MM.1S (cell line): ENCODE measurements around the gene VWA5A.

Experiments used
- DNase-seq: peaks from one replicate; pipeline ENCODE4 v3.0.0-alpha.2; 2015
- H2AFZ ChIP-seq: fragments of 300-600 bp; sonication (generic); 2 replicates; pipeline ENCODE4 v1.6.0; 2016; ENCODE audit warnings: antibody characterized with exemption, low read length
- H3F3A ChIP-seq: fragments of 300-600 bp; sonication (generic); 2 replicates; pipeline ENCODE4 v1.6.1; 2016; ENCODE audit warnings: mild to moderate bottlenecking, antibody characterized with exemption, low read length, moderate library complexity, mixed read lengths; ENCODE audit not compliant: insufficient read depth
- H3K27ac ChIP-seq: fragments of 300-600 bp; sonication (generic); 2 replicates; pipeline ENCODE4 v1.5.1; 2016; ENCODE audit warnings: mild to moderate bottlenecking, low read length
- H3K27me3 ChIP-seq: fragments of 300-600 bp; sonication (generic); replicated peaks from 2 replicates; pipeline ENCODE4 v1.6.0; 2016; ENCODE audit warnings: low read length; ENCODE audit not compliant: insufficient read depth
- H3K36me3 ChIP-seq: fragments of 300-600 bp; sonication (generic); replicated peaks from 2 replicates; pipeline ENCODE4 v1.6.1; 2016; ENCODE audit warnings: mild to moderate bottlenecking, low read length, mixed read lengths; ENCODE audit not compliant: insufficient read depth
- H3K4me1 ChIP-seq: fragments of 300-600 bp; sonication (generic); 2 replicates; pipeline ENCODE4 v1.6.1; 2016; ENCODE audit warnings: low read length, mixed read lengths
- H3K4me2 ChIP-seq: fragments of 300-600 bp; sonication (generic); 2 replicates; pipeline ENCODE4 v1.6.0; 2016; ENCODE audit warnings: low read depth, low read length
- H3K4me3 ChIP-seq: fragments of 300-600 bp; sonication (generic); 2 replicates; pipeline ENCODE4 v1.5.1; 2016; ENCODE audit warnings: low read length, mixed read lengths
- H3K79me2 ChIP-seq: fragments of 300-600 bp; sonication (generic); 2 replicates; pipeline ENCODE4 v1.6.1; 2016; ENCODE audit warnings: mixed run types, low read length, mixed read lengths
- H3K9ac ChIP-seq: fragments of 300-600 bp; sonication (generic); 2 replicates; pipeline ENCODE4 v1.6.1; 2016; ENCODE audit warnings: low read length, mixed read lengths
- H3K9me2 ChIP-seq: fragments of 300-600 bp; sonication (generic); replicated peaks from 2 replicates; pipeline ENCODE4 v1.6.1; 2016; ENCODE audit warnings: mild to moderate bottlenecking, low read length, mixed read lengths; ENCODE audit not compliant: insufficient read depth
- H3K9me3 ChIP-seq: fragments of 300-600 bp; sonication (generic); replicated peaks from 2 replicates; pipeline ENCODE4 v1.6.1; 2016; ENCODE audit warnings: mild to moderate bottlenecking, low read length, mixed read lengths; ENCODE audit not compliant: insufficient read depth
- H4K20me1 ChIP-seq: fragments of 300-600 bp; sonication (generic); 2 replicates; pipeline ENCODE4 v1.6.1; 2016; ENCODE audit warnings: mild to moderate bottlenecking, low read length, moderate library complexity, mixed read lengths; ENCODE audit not compliant: insufficient read depth
- CTCF ChIP-seq: fragments of 300-600 bp; sonication (generic); IDR thresholded peaks from 2 replicates; pipeline ENCODE4 v1.5.1; 2016; ENCODE audit warnings: antibody characterized with exemption, low read length, mixed read lengths
- EZH2 ChIP-seq: fragments of 300-600 bp; sonication (generic); optimal IDR thresholded peaks from 2 replicates; pipeline ENCODE3; 2017; ENCODE audit warnings: low read depth, mild to moderate bottlenecking, antibody characterized with exemption, low read length, mixed read lengths
- EZH2phosphoT487 ChIP-seq: fragments of 300-600 bp; sonication (generic); IDR thresholded peaks from 2 replicates; pipeline ENCODE4 v1.6.1; 2018; ENCODE audit warnings: antibody characterized with exemption, low read length

The VWA5A gene

GRCh38 chr11:124193221-124194010, 78.2 kb downstream of the VWA5A start:
- no peak overlapping the region for H2AFZ ChIP-seq
- no peak for DNase-seq
- no peaks in the 10 kb centered on the region for H3K27me3 ChIP-seq
- H3K9ac ChIP-seq = no peak overlapping the region
- no peak overlapping the region for H3K4me3 ChIP-seq
- H4K20me1 ChIP-seq = no peaks in the 10 kb centered on the region
- H3F3A ChIP-seq = no peaks in the 10 kb centered on the region
- H3K9me3 ChIP-seq = no peaks in the 10 kb centered on the region
- H3K4me1 ChIP-seq = no peaks in the 10 kb centered on the region
- TF ChIP-seq EZH2phosphoT487 (no peak), CTCF (no peak), EZH2 (no peak)
- no peaks in the 10 kb centered on the region for H3K79me2 ChIP-seq
- no peaks in the 10 kb centered on the region for H3K9me2 ChIP-seq
- no peak overlapping the region for H3K27ac ChIP-seq
- no peaks in the 10 kb centered on the region for H3K36me3 ChIP-seq
- no peak overlapping the region for H3K4me2 ChIP-seq

GRCh38 chr11:124194293-124195188, 79.3 kb downstream of the VWA5A start:
- Histone ChIP-seq H3K4me3 (no peak overlapping the region), H2AFZ (no peak overlapping the region), H4K20me1 (no peaks in the 10 kb centered on the region), H3F3A (no peaks in the 10 kb centered on the region), H3K9me2 (no peaks in the 10 kb centered on the region), H3K4me1 (no peaks in the 10 kb centered on the region), H3K36me3 (no peaks in the 10 kb centered on the region), H3K79me2 (no peaks in the 10 kb centered on the region), H3K27me3 (no peaks in the 10 kb centered on the region), H3K27ac (no peak overlapping the region), H3K9me3 (no peaks in the 10 kb centered on the region), H3K9ac (no peak overlapping the region), H3K4me2 (no peak overlapping the region)
- no peak for TF ChIP-seq EZH2
- no peak for TF ChIP-seq EZH2phosphoT487
- no peak for TF ChIP-seq CTCF
- DNase-seq = no peak

- H4K20me1 ChIP-seq = no peaks in the 10 kb centered on the region
- H3K27ac ChIP-seq = no peak overlapping the region
- no peak overlapping the region for H3K9ac ChIP-seq
- no peaks in the 10 kb centered on the region for H3K4me1 ChIP-seq
- no peaks in the 10 kb centered on the region for H3K9me2 ChIP-seq
- H3K9me3 ChIP-seq = no peaks in the 10 kb centered on the region
- no peaks in the 10 kb centered on the region for H3K27me3 ChIP-seq
- no peak overlapping the region for H3K4me2 ChIP-seq
- H3K4me3 ChIP-seq = no peak overlapping the region
- no peaks in the 10 kb centered on the region for H3K36me3 ChIP-seq
- no peak overlapping the region for H2AFZ ChIP-seq
- DNase-seq = peak; percentile 65
- no peaks in the 10 kb centered on the region for H3F3A ChIP-seq
- TF ChIP-seq EZH2 (no peak), CTCF (peak; percentile 86)
- H3K79me2 ChIP-seq = no peaks in the 10 kb centered on the region
Measured at GRCh38 chr11:124195189-124195734, 80.0 kb downstream of the VWA5A start.
